OCI-LY7 (cell line): ENCODE measurements around the gene GFRA4. TPM values are rescaled to one million over a fixed set of nuclear protein-coding genes. Genes with fewer than 3 reads are reported as not detected.

Experiments used
- BruUV-seq: library from RNA; stranded (reverse); fragments of 400-500 nt; replicated peaks from 2 replicates; lab custom pipeline; 2021; lab: Mats Ljungman, UMichigan
- CTCF ChIA-PET: fragments of 300-600 bp; sonication (Branson Sonifier 250); formaldehyde crosslinking; loops from one replicate; lab custom pipeline; 2022; ENCODE audit warnings: antibody characterized with exemption; ENCODE audit not compliant: unreplicated experiment; lab: Charles Lee
- POLR2A ChIA-PET: fragments of 300-600 bp; sonication (Branson Sonifier 250); formaldehyde crosslinking; loops from one replicate; lab custom pipeline; 2022; ENCODE audit warnings: antibody characterized with exemption; lab: Charles Lee
- DNase-seq: peaks from one replicate; pipeline ENCODE4 v3.0.0-alpha.2; 2015; ENCODE audit warnings: low spot score
- H2AFZ ChIP-seq: fragments of 200-600 bp; sonication (generic), shearing (Covaris generic); 2 replicates; pipeline ENCODE4 v1.6.1; 2014; ENCODE audit warnings: mild to moderate bottlenecking, antibody characterized with exemption, low read length, moderate library complexity
- H3K27ac ChIP-seq: fragments of 200-600 bp; sonication (generic); 2 replicates; pipeline ENCODE4 v1.5.1; 2014; ENCODE audit warnings: mixed run types, low read depth, mild to moderate bottlenecking, moderate library complexity, low read length, inconsistent platforms; ENCODE audit not compliant: poor library complexity, severe bottlenecking
- H3K36me3 ChIP-seq: fragments of 200-600 bp; sonication (generic); 2 replicates; pipeline ENCODE4 v1.6.1; 2014; ENCODE audit warnings: mild to moderate bottlenecking, antibody characterized with exemption, low read length, moderate library complexity, mixed read lengths; ENCODE audit not compliant: insufficient read depth
- H3K4me1 ChIP-seq: fragments of 200-600 bp; sonication (generic); 2 replicates; pipeline ENCODE4 v1.5.1; 2014; ENCODE audit warnings: mild to moderate bottlenecking, low read length; ENCODE audit not compliant: insufficient read depth, poor library complexity, severe bottlenecking
- H3K4me2 ChIP-seq: fragments of 200-600 bp; sonication (generic); 2 replicates; pipeline ENCODE4 v1.6.1; 2014; ENCODE audit warnings: mild to moderate bottlenecking, low read length
- H3K4me3 ChIP-seq: fragments of 200-600 bp; sonication (generic); 2 replicates; pipeline ENCODE4 v1.5.1; 2014; ENCODE audit warnings: mild to moderate bottlenecking, low read depth, low read length; ENCODE audit not compliant: poor library complexity, severe bottlenecking
- H3K79me2 ChIP-seq: fragments of 200-600 bp; sonication (generic); 2 replicates; pipeline ENCODE4 v1.6.1; 2016; ENCODE audit warnings: low read depth, mild to moderate bottlenecking, low read length, moderate library complexity, mixed read lengths; ENCODE audit not compliant: insufficient read depth
- H3K9me2 ChIP-seq: fragments of 200-600 bp; sonication (generic); 2 replicates; pipeline ENCODE4 v1.6.1; 2016; ENCODE audit warnings: mild to moderate bottlenecking, low read length, mixed read lengths; ENCODE audit not compliant: insufficient read depth
- H3K9me3 ChIP-seq: fragments of 200-600 bp; sonication (generic); 2 replicates; pipeline ENCODE4 v1.6.1; 2014; ENCODE audit warnings: mild to moderate bottlenecking, mixed run types, low read length, mixed read lengths
- H4K20me1 ChIP-seq: fragments of 200-600 bp; sonication (generic); 2 replicates; pipeline ENCODE4 v1.6.1; 2014; ENCODE audit warnings: mild to moderate bottlenecking, antibody characterized with exemption, low read length, moderate library complexity, mixed read lengths; ENCODE audit not compliant: insufficient read depth
- EZH2phosphoT487 ChIP-seq: fragments of 200-600 bp; sonication (generic); IDR thresholded peaks from 2 replicates; pipeline ENCODE4 v1.6.1; 2018; ENCODE audit warnings: low read depth, borderline replicate concordance, mild to moderate bottlenecking, mixed run types, antibody characterized with exemption, low read length, moderate library complexity, mixed read lengths
- intact Hi-C: fragments of 100-400 bp; cut with micrococcal nuclease; formaldehyde crosslinking; loops from one replicate; pipeline ENCODE4 v1.10.0; 2022; ENCODE audit not compliant: unreplicated experiment
- total RNA-seq, 2 experiments: library from RNA; depleted of rRNA in 1 of 2; stranded (reverse); fragments of >200 nt in 1 of 2; shearing (Covaris generic) in 1 of 2; gene quantifications; 2 replicates each; pipeline ENCODE4 v1.2.3, GENCODE V29; 2014 to 2022
- TF ChIP-seq, protein P1 (sequence below): fragments of 200-600 bp; sonication (generic); conservative IDR thresholded peaks from 2 replicates; pipeline ENCODE4 v1.5.1; 2014; ENCODE audit warnings: mild to moderate bottlenecking, antibody characterized with exemption, low read length, moderate library complexity, mixed read lengths

The GFRA4 gene
- total RNA-seq, 2 experiments from 2014 or later = not detected

DNA sequence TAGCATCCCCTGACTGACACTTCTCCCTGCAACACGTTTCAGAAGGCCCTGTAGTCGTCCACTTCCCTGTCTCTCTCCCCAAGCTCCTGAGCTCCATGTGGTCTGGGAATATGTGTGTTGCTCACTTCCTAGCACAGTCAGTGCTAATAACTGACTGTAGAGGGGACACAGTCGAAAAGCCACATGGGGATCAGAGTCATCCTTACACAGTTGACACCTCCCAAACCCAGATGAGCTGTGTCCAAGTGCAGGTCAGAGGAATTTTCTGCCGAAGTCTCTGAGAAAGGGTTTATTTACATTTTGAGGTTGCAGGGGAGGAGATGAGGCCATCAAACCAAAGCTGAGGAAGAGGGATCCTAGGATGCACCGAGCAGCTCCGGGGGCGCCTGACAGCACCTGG lies 22.1 kb upstream of the GFRA4 start:
- no TSS peak for BruUV-seq
- POLR2A ChIA-PET = no interaction called here
- Histone ChIP-seq H3K9me3 (no peaks in the 10 kb centered on the region), H3K4me2 (no peak overlapping the region), H3K79me2 (no peaks in the 10 kb centered on the region), H4K20me1 (no peaks in the 10 kb centered on the region), H3K36me3 (no peaks in the 10 kb centered on the region), H3K4me3 (no peak overlapping the region), H3K4me1 (no peaks in the 10 kb centered on the region), H3K9me2 (no peaks in the 10 kb centered on the region), H3K27ac (no peak overlapping the region), H2AFZ (no peak overlapping the region)
- intact Hi-C loops = no loop called here
- no peak for DNase-seq
- TF ChIP-seq, protein P1, sequence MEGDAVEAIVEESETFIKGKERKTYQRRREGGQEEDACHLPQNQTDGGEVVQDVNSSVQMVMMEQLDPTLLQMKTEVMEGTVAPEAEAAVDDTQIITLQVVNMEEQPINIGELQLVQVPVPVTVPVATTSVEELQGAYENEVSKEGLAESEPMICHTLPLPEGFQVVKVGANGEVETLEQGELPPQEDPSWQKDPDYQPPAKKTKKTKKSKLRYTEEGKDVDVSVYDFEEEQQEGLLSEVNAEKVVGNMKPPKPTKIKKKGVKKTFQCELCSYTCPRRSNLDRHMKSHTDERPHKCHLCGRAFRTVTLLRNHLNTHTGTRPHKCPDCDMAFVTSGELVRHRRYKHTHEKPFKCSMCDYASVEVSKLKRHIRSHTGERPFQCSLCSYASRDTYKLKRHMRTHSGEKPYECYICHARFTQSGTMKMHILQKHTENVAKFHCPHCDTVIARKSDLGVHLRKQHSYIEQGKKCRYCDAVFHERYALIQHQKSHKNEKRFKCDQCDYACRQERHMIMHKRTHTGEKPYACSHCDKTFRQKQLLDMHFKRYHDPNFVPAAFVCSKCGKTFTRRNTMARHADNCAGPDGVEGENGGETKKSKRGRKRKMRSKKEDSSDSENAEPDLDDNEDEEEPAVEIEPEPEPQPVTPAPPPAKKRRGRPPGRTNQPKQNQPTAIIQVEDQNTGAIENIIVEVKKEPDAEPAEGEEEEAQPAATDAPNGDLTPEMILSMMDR = no peak
- TF ChIP-seq EZH2phosphoT487 = no peak
- CTCF ChIA-PET = no interaction called here

DNA sequence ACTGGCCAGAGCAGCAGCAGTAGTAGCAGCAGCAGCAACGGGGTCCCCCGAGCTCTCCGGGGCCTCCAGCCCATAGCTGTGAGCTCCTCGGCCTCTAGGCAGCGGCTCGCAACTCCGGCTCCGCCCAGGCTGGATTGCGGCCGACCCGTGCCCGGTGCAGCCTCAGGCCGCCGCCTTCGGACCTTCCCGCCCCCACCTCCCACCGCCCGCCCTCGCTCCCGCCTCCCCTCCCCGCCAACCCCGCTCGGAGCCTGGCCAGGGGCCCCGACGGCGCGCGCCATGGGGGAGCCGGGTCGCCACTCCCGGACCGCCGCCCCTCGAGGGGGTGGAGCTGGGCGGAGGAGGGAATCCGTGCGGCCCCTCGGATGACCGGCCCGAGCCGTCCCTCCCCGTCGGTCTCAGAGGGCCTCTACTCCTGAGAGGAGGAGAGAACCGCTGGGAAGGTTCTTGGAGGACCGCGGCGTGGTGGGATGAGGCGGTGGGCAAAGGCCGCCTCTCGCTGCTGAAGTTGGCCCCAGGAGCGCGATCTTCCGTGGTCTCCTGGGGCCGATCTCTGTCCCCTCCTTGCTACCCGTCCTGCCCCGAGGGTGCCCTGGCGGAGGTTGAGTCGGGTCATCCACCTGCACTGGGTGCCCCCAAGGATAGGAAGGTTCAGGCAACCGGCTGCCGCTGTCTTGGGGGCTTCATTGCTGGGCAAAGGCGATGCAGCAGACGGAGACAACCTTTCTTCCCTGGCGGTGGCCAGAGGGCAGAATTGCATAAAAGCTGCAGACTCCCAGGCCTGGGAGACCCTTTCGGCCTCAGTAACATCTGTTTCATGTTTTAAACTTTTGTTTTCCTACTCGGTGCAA lies 19.0 kb upstream of the GFRA4 start, which contains the start of gene ADAM33:
Gene ADAM33 (minus strand): TSS at position 80 of the 851 bp plus-strand sequence. CDS start 6 bp downstream, at position 74.
- H3K4me1 ChIP-seq = no peaks in the 10 kb centered on the region
- no peak within 1 kb of the TSS for H3K4me3 ChIP-seq
- H3K9me3 ChIP-seq = no peaks in the 10 kb centered on the region
- POLR2A ChIA-PET = interaction anchor here (0.7 kb wide), 1 partner anchor 90 kb away, joined by 7 read pairs; no protein-coding TSS in a partner anchor
- H3K36me3 ChIP-seq = no peaks in the 10 kb centered on the region
- H3K4me2 ChIP-seq = no peak within 1 kb of the TSS
- no peak within 1 kb of the TSS for H2AFZ ChIP-seq
- H3K79me2 ChIP-seq = no peaks in the 10 kb centered on the region
- no peaks in the 10 kb centered on the region for H3K9me2 ChIP-seq
- CTCF ChIA-PET = no interaction called here
- H4K20me1 ChIP-seq = no peaks in the 10 kb centered on the region
- DNase-seq = no peak
- intact Hi-C loops = no loop called here
- no peak within 1 kb of the TSS for H3K27ac ChIP-seq
- BruUV-seq = no TSS peak
- no peak for TF ChIP-seq EZH2phosphoT487
- TF ChIP-seq, protein P1 = no peak
